Measurements from ENCODE around the gene KLK4.

The KLK4 gene

GRCh38 chr19:50947123-50947522 lies 35.9 kb upstream of the KLK4 start:
- TF ChIP-seq MYC (IDR thresholded peaks at IDR 0.05; ENCODE audit: low read depth, low read length): no peak
- no peak for TF ChIP-seq MAX (IDR thresholded peaks at IDR 0.05; ENCODE audit: low read depth, low read length)
- no peak for TF ChIP-seq POLR2A (IDR thresholded peaks at IDR 0.05; ENCODE audit: extremely low read depth, insufficient read length)
- no peak for TF ChIP-seq CTCF (IDR thresholded peaks at IDR 0.05; ENCODE audit: low read depth, low read length)
- H3K4me3 ChIP-seq (ENCODE audit: low read depth, low read length): no peak overlapping the region
- no peak for DNase-seq (ENCODE audit: low read depth)

- TF ChIP-seq MYC (IDR thresholded peaks at IDR 0.05; ENCODE audit: low read depth, low read length) (no peak), POLR2A (IDR thresholded peaks at IDR 0.05; ENCODE audit: extremely low read depth, insufficient read length) (no peak), MAX (IDR thresholded peaks at IDR 0.05; ENCODE audit: low read depth, low read length) (no peak), CTCF (IDR thresholded peaks at IDR 0.05; ENCODE audit: low read depth, low read length) (no peak)
- no peak for DNase-seq (ENCODE audit: low read depth)
Observed at GRCh38 chr19:50944795-50945194, 33.6 kb upstream of the KLK4 start.

GRCh38 chr19:50943074-50943828 lies 32.1 kb upstream of the KLK4 start:
- no peak overlapping the region for H3K4me3 ChIP-seq (ENCODE audit: low read depth, low read length)
- DNase-seq (ENCODE audit: low read depth): no peak
- TF ChIP-seq MAX (IDR thresholded peaks at IDR 0.05; ENCODE audit: low read depth, low read length) (no peak), CTCF (IDR thresholded peaks at IDR 0.05; ENCODE audit: low read depth, low read length) (no peak), MYC (IDR thresholded peaks at IDR 0.05; ENCODE audit: low read depth, low read length) (no peak), POLR2A (IDR thresholded peaks at IDR 0.05; ENCODE audit: extremely low read depth, insufficient read length) (no peak)

More at GRCh38 chr19:50944795-50945194, 33.6 kb upstream of the KLK4 start:
- no peak overlapping the region for H3K4me3 ChIP-seq (ENCODE audit: low read depth, low read length)

GRCh38 chr19:50939596-50939995 lies 28.4 kb upstream of the KLK4 start:
- TF ChIP-seq POLR2A (IDR thresholded peaks at IDR 0.05; ENCODE audit: extremely low read depth, insufficient read length): no peak
- TF ChIP-seq MYC (IDR thresholded peaks at IDR 0.05; ENCODE audit: low read depth, low read length): no peak
- TF ChIP-seq MAX (IDR thresholded peaks at IDR 0.05; ENCODE audit: low read depth, low read length): no peak
- TF ChIP-seq CTCF (IDR thresholded peaks at IDR 0.05; ENCODE audit: low read depth, low read length): no peak
- H3K4me3 ChIP-seq (ENCODE audit: low read depth, low read length): no peak overlapping the region
- DNase-seq (ENCODE audit: low read depth): peak; percentile 15

GRCh38 chr19:50933640-50934039 lies 22.4 kb upstream of the KLK4 start:
- no peak for DNase-seq (ENCODE audit: low read depth)
- TF ChIP-seq MYC (IDR thresholded peaks at IDR 0.05; ENCODE audit: low read depth, low read length) (no peak), POLR2A (IDR thresholded peaks at IDR 0.05; ENCODE audit: extremely low read depth, insufficient read length) (no peak), CTCF (IDR thresholded peaks at IDR 0.05; ENCODE audit: low read depth, low read length) (no peak), MAX (IDR thresholded peaks at IDR 0.05; ENCODE audit: low read depth, low read length) (no peak)
- no peak overlapping the region for H3K4me3 ChIP-seq (ENCODE audit: low read depth, low read length)
